ENCODE results near the gene CDHR1.
"Not testable (repeated sequence)": the region's sequence is repeated elsewhere in the genome, so short reads cannot be mapped to it uniquely, and the experiment has no call there.

CDHR1 gene

DNA sequence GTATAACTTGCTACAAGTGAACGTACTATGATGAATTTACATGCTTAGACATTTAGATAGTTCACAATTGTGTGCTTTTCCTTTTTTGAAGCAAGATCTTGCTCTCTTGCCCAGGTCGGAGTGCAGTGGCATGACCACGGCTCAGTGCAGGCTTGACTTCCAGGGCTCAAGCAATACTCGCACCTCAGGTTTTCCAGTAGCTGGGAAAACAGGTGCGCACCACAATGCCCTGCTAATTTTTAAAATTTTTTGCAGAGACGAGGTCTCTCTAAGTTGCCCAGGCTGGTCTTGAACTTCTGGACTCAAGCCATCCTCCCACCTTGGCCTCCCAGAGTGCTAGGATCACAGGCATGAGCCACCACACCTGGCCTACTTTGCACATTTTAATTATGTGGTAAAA is 18.9 kb upstream of the CDHR1 start:
- no peak for DNase-seq

DNA sequence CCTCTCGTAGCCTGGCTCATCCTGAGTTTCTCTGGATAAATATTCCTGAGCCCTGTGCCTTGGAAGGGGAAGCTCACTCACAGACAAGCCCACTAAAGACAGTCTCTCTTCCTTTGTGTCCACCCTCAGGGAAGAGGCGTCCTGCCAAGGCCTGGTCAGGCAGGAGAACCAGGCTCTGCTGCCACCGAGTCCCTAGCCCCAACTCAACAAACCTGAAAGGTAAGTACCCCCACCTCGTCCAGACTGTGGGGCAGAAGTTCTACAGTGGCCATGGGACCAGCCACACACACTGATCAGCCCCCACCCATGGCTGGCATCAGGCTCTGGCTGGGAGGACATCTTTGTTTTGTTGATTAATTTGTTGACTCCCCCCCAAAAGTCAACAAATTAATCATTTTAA is 18.0 kb upstream of the CDHR1 start:
- DNase-seq, result no peak

DNA sequence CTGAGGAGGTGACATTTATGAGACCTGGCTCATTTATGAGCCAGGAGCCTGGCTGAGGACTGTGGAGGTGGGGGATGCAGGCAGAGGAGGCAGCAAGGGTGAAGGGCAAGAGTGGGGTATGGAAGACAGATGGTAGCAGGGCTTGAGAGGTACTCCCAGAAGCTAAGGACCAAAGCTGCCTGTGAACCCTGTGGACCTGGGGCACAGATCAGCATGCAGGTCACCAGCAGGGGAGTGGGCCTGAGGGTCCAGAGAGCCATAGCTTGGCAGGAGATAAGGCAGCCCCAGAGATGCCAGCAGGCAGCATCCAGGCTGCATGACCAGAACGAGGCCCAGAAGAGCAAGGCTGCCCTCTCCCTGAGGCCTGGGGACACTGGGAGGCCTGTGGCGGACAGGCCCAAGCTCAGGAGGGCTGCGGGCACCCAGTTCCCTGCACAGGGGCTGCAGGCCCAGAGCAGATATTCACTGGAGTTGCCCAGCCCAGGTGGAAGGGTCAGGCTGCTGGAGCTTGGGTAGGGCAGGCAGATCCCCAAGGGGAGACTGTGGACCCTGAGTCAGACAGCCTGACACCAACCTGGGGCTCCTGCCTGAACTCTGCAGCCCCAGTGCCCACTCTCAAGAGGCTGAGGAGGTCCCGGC is 17.4 kb upstream of the CDHR1 start:
- no peak for DNase-seq

DNA sequence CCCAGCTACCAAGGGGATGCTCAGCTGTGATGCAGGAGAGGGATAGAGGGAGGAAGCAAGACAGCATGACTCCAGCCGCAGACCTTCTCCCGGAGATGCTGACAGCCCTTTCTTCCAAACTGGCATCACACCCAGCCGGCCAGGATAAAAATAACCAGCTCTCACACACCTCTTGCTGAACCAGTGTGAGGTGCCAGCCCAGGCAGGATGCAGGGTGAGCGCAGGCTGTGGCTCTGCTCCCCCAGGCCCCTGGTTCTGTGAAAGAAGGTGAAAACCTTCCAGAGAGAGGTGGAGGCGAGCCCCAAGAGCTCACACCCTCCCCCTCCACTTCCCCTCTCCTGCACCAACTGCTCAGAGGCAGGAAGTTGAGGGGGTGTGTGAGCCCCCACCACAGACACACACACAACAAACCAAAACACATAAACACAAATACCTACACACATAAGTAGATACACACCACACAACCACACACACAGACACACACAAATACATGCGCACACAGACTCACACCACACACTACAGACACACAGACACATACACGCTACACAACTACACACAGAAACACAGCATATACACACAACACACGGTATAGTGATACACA is 16.7 kb upstream of the CDHR1 start:
- no peak for DNase-seq

DNA sequence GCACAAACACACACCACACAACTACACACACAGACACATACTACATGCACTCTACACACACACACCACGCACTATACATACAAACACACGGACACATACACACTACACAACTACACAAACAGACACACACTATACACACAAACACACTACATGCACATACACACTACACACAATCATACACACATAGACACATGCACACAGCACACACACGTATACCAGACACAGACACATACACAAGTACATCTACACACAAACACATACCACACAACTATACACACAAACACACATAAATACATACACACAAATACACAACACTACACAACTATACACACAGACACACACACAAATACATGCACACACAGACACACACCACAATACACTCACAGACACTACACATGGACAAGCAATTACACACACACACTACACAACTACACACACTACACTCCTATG is 16.2 kb upstream of the CDHR1 start:
- DNase-seq, result no peak

DNA sequence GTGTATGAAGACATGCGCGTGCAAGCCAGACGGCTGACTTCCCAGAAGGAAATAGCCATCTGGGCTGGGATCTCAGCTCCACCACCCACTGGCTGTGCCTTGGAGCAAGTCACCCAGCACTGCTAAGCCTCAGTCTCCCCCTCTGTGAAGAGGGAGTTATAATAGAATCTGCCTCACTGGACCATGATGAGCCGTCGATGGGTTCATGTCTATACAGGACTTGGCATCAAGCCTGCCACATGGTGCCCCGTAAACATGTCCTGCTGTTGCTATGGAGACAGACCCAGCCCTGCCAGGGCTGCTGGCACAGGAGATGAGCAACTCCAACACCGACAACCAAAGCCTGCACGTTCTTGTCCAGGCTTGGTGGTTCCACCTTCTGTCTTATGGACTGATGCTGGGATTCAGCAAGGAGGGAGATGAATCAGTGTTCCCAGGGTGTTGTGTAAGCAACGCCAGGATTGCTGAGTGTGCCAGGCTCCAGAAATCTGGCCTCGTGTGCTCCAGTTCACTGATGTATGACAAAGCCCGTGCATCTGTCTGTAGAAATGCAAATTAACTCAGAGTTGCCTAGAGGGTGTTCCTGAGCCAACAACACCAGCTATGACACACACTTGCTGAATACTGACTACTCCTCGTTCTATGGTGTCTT is 15.2 kb upstream of the CDHR1 start:
- peak; percentile 85 for DNase-seq

DNA sequence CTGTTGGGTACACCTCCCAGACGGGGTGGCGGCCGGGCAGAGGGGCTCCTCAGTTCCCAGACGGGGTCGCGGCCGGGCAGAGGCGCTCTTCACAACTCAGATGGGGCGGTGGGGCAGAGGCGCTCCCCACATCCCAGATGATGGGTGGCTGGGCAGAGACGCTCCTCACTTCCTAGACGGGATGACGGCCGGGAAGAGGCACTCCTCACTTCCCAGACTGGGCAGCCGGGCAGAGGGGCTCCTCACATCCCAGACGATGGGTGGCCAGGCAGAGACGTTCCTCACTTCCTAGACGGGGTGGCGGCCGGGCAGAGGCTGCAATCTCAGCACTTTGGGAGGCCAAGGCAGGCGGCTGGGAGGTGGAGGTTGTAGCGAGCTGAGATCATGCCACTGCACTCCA is 14.0 kb upstream of the CDHR1 start:
- not testable (repeated sequence) for DNase-seq

DNA sequence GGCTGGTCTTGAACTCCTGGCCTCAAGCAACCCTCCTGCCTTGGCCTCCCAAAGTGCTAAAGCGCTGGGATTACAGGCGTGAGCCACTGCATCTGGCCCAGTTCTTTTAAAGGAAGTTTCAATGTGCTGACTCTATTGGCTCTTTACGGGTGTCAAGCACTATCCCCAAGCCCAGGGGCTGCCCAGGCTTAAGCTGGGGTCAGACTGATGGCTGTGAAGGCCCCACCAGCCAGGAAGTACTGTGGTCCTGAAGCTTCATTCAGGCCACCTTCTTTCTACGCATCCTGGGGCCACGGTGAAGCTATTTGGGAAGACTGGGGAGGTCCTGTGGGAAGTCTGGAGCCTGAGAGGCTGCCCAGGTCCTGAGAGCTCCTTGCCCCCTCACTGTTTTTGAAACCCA is 12.7 kb upstream of the CDHR1 start:
- no peak for DNase-seq

DNA sequence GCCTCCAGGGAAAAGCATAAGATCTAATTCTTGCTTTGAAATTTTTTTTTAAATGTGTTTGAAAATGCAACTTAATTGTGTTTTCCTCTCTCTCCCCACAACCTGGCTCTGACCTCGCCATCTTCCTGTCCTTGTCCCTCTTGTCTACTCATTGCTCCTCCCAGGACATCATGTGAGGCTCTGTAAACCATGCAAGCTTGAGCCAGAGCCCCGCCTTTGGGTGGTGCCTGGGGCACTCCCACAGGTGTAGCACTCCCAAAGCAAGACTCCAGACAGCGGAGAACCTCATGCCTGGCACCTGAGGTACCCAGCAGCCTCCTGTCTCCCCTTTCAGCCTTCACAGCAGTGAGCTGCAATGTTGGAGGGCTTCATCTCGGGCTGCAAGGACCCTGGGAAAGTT is 9.8 kb upstream of the CDHR1 start:
- DNase-seq, result no peak

DNA sequence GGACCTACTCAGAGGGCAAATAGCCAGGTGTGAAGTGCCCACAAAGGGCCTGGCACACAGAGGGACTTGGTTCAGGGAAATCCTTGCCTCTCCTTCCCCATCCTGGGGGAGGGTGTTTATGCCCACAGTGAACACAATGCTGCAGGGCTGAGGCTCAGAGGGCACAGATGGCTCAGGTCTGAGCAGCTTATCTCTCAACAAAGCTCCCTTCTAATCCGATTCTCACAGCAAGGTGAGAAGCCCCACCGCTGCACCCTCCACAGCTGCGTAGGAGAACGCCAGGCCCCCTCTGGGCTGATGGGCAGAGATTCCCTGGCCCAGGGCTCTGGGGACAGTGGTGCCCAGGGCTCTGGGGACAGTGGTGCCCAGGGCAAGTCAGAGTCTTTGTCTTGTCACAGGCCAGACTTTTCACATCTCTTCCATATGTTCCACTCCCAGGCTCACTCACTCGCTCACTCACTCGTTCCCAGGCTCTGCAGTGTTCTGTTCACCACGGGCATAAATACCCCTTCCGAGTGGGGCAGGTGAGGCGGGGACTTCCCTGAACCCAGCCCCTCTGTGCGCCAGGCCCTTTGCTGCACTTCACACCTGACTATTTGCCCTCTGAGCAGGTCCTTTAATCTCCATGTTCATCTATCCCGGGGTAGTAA is 8.7 kb upstream of the CDHR1 start:
- no peak for DNase-seq

DNA sequence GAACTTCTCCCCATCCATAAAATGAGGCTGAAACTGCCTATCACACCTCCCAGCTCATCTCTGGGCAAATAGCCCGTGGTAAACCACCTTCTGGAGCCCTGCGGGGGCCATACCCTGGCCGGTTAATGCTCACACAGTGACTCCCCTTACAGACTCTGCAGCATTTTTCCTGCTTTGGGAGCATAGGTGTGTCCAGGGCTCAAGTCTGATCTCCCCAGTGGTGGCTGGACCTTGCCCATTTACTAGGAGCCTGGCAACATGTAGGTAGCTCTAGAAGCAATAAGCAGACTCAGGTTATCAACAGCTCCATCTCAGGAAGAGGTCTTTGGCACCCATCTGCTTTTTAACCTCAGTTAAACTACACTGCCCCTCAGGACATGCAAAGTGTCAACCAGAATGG is 5.5 kb upstream of the CDHR1 start:
- DNase-seq, result no peak

DNA sequence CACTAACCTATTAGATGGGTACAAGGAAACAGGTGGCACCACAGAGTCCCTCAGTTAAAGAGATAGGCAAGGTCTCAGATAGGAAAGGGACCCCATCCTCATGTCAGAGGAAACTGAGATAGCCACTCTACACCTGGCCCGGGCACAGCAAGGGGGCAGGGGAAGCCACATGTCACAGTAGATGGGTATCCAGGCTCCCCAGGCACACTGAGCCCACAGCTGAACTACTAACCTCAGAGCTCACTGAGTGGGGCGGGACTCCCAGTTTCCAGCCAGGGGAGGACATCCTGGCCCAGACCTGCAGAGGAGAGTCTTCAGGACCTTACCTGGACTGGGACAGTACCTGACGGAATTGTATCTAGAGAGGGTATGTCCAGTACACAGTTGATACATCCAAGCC is 3.7 kb upstream of the CDHR1 start:
- DNase-seq, result no peak

DNA sequence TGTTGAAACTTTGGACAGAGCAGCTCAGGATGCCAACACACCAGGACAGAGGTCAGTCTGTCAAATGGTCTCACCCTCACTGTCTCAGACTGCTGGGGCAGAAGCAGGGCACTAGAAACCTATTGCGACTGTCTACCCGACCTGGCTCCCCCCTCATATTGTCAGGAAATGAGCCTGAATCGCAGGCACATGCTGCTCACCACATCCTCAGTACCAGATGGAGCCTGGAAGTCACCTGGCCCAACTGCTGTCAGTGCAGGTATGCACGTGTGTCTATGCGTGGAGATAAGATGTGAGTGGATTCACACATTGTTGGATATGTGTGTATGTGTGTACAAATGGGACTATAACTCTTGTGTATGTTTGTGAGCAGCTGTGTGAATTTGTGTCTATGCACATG is 3.2 kb upstream of the CDHR1 start:
- DNase-seq, result no peak

DNA sequence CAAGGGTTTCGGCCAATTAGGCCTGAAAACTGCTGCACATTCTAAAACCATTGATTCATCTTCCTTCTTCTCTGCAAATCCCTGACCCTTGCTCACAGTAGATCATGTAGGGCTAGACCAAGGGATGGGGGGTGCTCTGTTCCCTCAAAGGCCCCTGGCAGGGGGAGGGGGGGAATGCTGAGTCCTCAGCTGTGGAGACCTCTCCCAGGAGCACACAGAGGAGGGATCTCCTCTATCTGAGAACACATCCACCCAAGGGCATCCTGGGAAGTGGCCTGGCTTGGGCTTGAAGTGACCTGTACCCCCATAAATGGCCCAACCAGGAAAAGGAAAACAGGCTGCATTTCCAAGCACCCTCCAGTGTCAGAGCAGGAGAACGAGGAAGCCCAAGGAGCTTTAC is 1.0 kb upstream of the CDHR1 start:
- no peak for DNase-seq

DNA sequence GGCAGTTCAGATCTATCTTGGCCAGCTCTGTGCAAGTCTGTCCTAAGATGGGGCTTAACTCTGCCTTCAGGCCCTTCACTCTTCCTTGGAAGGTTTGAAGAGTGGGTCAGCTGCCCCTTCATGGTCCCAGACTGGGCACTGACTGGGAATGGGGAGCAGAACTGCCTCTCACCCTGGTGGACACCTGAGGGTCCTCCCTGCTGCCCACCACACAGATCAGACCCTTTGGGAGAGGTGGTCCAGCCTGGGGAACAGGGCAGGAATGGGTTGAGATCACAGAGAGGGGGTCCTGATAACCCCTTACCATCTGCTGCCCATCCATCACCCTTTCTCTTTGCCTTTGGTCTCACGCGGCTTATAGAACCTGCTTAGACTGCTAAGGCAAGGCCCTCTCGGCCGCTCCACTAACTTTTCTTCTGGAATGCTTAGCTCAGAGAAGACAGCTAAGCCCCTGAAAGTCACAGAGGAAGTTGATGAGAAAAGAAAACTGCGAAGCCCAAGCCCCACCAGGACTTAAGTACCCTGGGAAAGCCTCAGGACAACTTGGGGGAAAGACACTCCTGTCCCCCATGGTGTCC is 402 bp upstream of the CDHR1 start:
- DNase-seq, result no peak

DNA sequence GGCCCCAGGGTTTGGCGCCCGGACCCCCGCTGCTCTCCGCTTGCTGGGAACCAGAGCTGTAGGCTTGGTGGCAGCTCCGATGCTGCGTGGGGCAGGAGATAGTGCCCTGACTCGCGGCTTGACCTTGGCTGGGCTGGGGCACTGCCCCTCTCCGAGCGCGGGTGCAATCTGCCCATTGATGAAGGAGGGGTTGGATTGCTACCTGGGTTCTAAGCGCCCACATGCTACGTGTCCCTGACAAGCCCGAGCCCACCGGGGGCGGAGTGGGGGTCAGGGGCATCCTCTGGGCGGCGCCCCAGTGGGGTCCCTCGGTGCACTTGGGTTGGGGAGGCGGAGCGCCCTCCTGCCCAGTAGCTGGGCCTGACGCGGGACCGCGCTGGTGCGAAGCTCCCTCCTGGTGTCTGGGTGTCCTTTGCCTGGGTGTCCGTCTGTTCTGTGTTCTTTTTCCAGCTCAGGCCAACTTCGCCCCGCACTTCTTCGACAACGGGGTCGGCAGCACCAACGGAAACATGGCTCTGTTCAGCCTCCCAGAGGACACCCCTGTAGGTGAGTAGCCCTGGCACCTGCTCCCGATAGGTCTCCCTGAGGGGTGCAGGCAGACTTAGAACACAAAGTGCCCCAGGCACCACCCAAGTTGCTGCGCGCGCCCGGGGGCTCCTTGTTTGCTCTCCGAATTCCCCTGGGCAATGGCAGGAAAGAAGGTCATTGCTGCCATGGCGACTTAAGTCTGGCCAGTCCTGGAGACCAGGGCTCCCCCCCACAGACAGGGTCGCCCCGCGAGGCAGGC is 900 bp downstream of the CDHR1 start:
- DNase-seq, result no peak

DNA sequence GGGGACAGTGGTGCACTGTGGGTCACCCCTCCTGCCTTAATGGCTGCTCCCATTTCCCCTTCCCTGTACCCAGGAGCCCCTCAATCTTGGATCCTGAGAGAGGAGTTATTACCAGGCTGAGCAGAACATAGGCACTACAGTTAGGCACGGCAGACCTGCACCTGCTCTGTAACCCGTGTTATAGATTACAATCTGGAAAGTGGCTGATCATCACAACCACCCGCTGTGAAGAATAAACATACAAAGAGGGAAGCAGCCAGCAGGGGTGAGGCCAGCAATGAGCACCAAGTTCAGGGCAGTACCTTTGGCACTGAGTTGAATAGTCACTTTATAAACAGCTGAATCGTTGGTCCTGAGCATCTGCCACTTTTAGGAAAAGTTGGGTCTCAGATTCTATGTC is 1.7 kb downstream of the CDHR1 start:
- peak; percentile 50 for DNase-seq

DNA sequence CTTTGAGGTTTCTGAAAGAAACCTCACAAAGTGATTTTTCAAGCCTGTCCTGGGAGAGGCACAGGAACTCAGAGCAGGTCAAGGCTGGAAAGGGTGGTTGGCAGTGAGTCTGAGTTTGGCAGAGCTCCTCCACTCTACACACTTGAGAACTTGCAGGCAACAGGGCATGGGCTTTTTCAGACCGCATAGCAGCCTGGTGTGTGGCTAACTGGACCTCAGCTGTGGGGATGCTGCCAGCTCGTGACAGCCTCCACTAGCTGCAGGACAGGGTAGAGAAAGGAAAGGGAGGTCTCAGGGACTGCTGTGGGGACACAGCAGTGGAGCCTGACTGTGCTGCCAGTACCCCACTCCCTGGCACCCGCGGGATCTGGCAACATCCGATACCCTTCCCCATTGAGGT is 2.6 kb downstream of the CDHR1 start:
- DNase-seq, result no peak

DNA sequence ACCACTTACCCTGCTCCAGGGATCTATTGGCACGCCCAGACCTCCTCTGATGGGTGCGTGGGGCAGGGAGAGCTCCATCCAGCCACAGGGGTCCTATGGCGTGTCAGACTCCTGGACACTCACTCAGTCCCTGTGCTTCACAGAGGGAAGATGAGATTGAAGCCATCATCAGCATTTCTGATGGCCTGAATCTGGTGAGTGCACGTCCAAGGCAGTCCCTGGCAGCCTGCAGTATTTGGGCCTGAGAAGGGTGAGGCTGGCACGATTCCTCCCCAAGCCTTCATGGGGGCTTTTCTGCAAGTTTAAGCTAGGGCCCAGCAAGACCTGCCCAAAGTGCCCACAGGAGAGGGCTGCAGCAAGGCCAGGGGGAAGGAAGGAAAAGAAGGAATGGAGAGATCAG is 3.3 kb downstream of the CDHR1 start:
- DNase-seq, result no peak

DNA sequence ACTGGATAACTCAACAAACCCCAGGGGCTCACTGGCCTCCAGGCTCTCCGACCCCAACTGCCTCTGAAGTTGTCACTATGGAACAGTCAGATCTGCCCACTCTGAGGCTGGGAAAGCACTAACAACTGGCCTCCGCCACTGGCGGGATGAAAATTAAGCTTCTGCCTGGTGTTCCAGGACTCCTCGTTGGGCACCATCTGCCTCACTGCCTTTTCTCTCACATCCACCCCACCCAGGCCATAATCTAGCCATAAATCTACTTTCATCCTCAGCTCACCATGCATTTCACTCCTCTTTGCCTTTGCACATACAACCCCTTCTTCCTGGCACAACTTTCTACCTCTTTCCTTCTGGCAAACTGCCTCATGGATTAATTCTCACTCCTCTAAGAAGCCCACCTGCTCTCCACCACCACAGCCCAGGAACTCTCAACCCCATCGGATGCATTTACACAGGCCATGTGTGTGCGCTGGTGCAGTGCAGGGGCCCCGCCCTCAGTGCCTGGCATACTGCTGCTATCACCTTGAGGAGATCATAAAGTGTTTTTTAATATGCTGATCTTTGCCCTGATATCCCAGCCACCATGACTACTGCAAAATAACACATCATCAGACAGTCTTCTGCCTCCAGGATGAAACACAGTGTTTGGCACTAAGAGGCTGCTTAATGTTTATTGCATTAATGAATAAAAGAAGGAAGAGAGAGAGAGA is 4.0 kb downstream of the CDHR1 start:
- no peak for DNase-seq

DNA sequence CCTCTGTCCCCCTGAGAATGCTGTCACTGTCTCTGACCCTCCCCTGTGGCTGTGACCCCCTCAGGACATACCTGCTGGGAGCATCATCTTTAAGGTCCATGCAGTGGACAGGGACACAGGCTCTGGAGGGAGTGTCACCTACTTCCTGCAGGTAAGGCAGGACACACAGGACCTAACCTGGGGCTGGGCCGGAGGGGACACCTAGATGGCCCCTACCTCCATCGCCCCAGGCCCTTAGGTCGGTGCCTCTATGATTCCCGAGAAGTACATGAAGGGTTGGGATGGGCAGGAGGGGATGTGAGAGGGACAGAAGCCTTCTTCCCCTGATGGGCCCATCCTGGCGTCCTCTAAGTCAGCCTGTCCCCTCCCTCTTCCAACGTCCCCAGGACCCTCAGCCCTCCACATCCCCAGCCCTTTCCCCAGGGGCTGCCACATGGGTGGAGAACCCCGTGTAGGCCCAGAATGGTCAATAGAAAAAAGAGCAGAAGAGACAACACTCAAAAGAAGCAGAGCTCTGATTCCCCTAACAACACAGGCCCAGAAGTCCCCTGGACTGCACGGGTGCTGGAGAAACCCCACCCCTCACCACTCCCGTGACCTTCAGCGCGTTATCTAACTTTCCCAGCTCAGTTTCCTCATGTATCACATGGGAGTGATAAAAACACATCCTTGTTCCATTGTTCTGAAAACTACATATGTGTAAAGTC is 6.4 kb downstream of the CDHR1 start:
- no peak for DNase-seq

DNA sequence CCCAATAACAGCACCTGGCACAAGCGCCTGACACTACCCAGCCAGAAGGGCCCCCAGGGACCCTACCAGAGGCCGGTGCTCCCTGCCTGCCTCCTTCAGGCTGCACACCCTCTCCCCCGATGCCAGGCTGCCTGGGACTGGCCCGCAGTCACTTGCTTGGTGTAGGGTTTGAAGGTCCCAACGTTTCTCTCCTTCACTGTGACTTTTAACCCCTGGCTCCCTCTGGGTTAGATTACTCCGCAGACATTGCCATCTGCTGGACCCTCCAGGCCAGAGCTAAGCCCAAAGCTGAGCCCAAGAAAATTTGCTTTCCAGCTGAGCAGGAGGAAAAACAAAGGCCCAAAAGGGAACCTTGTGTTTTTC is 6.9 kb downstream of the CDHR1 start:
- no peak for DNase-seq

All from NCI-H2171 treated with DMSO at 0.1 percent for 48 hours (cell line).